H9 (cell line): ENCODE results near the gene PSMD5. TPM values are rescaled to one million over a fixed set of nuclear protein-coding genes. Genes with fewer than 3 reads are reported as not detected.

Experiments
- DNase-seq: peaks from one replicate; pipeline ENCODE4 v3.0.0-alpha.2; 2017
- H2AFZ ChIP-seq: one replicate; pipeline ENCODE4 v1.6.1; 2013; ENCODE audit warnings: mild to moderate bottlenecking, low read length, control low read depth, moderate library complexity
- H2AK5ac ChIP-seq: 2 replicates; pipeline ENCODE4 v1.6.1; 2013; ENCODE audit warnings: low read length, control low read depth, mixed read lengths; ENCODE audit not compliant: insufficient read length
- H2BK120ac ChIP-seq: one replicate; pipeline ENCODE4 v1.6.1; 2013; ENCODE audit warnings: low read depth, mild to moderate bottlenecking, low read length, control low read depth, inconsistent platforms; ENCODE audit not compliant: poor library complexity, severe bottlenecking
- H2BK12ac ChIP-seq: 2 replicates; pipeline ENCODE4 v1.6.1; 2013; ENCODE audit warnings: low read length, control low read depth, mixed read lengths, low read depth; ENCODE audit not compliant: insufficient read length
- H2BK15ac ChIP-seq: 2 replicates; pipeline ENCODE4 v1.6.1; 2013; ENCODE audit warnings: low read depth, low read length, control low read depth
- H2BK20ac ChIP-seq: one replicate; pipeline ENCODE4 v1.6.1; 2013; ENCODE audit warnings: low read depth, mild to moderate bottlenecking, low read length, control low read depth, inconsistent platforms; ENCODE audit not compliant: poor library complexity, severe bottlenecking
- H2BK5ac ChIP-seq: 2 replicates; pipeline ENCODE4 v1.6.1; 2013; ENCODE audit warnings: low read length, control low read depth, mixed read lengths; ENCODE audit not compliant: insufficient read length
- H3K14ac ChIP-seq: 2 replicates; pipeline ENCODE4 v1.6.1; 2013; ENCODE audit warnings: low read length, control low read depth; ENCODE audit not compliant: insufficient read depth
- H3K18ac ChIP-seq: 2 replicates; pipeline ENCODE4 v1.6.1; 2013; ENCODE audit warnings: low read depth, mild to moderate bottlenecking, mixed read lengths, low read length, control low read depth; ENCODE audit not compliant: insufficient read length
- H3K23ac ChIP-seq: 2 replicates; pipeline ENCODE4 v1.6.1; 2013; ENCODE audit warnings: low read length, control low read depth, mixed read lengths, low read depth; ENCODE audit not compliant: insufficient read length
- H3K23me2 ChIP-seq: 2 replicates; pipeline ENCODE4 v1.6.1; 2013; ENCODE audit warnings: low read depth, mild to moderate bottlenecking, mixed read lengths, low read length, control low read depth; ENCODE audit not compliant: insufficient read length, poor library complexity, severe bottlenecking
- H3K27ac ChIP-seq: 2 replicates; pipeline ENCODE4 v1.5.1; 2013; ENCODE audit warnings: low read length, control low read depth, mixed read lengths, low read depth; ENCODE audit not compliant: insufficient read length
- H3K27me3 ChIP-seq: 2 replicates; pipeline ENCODE4 v1.6.1; 2013; ENCODE audit warnings: low read length, control low read depth, inconsistent platforms; ENCODE audit not compliant: insufficient read depth
- H3K4ac ChIP-seq: 2 replicates; pipeline ENCODE4 v1.6.1; 2013; ENCODE audit warnings: low read depth, mild to moderate bottlenecking, control low read depth, inconsistent platforms, low read length, moderate library complexity
- H3K4me1 ChIP-seq: 2 replicates; pipeline ENCODE4 v1.6.1; 2013; ENCODE audit warnings: low read length, control low read depth, inconsistent platforms; ENCODE audit not compliant: insufficient read depth
- H3K4me2 ChIP-seq: 2 replicates; pipeline ENCODE4 v1.6.1; 2013; ENCODE audit warnings: low read length, control low read depth, mixed read lengths; ENCODE audit not compliant: insufficient read length, insufficient read depth
- H3K56ac ChIP-seq: 2 replicates; pipeline ENCODE4 v1.6.1; 2013; ENCODE audit warnings: low read depth, mild to moderate bottlenecking, mixed read lengths, low read length, control low read depth; ENCODE audit not compliant: insufficient read length
- H3K79me1 ChIP-seq: 2 replicates; pipeline ENCODE4 v1.6.1; 2013; ENCODE audit warnings: low read depth, mild to moderate bottlenecking, moderate library complexity, low read length, control low read depth, inconsistent platforms; ENCODE audit not compliant: insufficient read depth, poor library complexity, severe bottlenecking
- H3K79me2 ChIP-seq: 2 replicates; pipeline ENCODE4 v1.6.1; 2013; ENCODE audit warnings: low read length, control low read depth, inconsistent platforms; ENCODE audit not compliant: insufficient read depth
- H3K9ac ChIP-seq: 2 replicates; pipeline ENCODE4 v1.6.1; 2013; ENCODE audit warnings: low read length, control low read depth, mixed read lengths; ENCODE audit not compliant: insufficient read length; ENCODE audit errors: extremely low read depth
- H3K9me3 ChIP-seq: one replicate; pipeline ENCODE4 v1.6.1; 2013; ENCODE audit warnings: low read depth, low read length, inconsistent platforms; ENCODE audit not compliant: control insufficient read depth
- H3T11ph ChIP-seq: one replicate; pipeline ENCODE4 v1.6.1; 2013; ENCODE audit warnings: mild to moderate bottlenecking, low read length, control low read depth, inconsistent platforms
- H4K20me1 ChIP-seq: one replicate; pipeline ENCODE4 v1.6.1; 2013; ENCODE audit not compliant: control insufficient read depth, insufficient read length, insufficient read depth
- H4K5ac ChIP-seq: 2 replicates; pipeline ENCODE4 v1.6.1; 2013; ENCODE audit warnings: low read depth, mild to moderate bottlenecking, mixed read lengths, low read length, control low read depth; ENCODE audit not compliant: insufficient read length
- H4K8ac ChIP-seq: replicated peaks from 2 replicates; pipeline ENCODE4 v1.6.1; 2013; ENCODE audit warnings: low read length, control low read depth, mixed read lengths, low read depth; ENCODE audit not compliant: insufficient read length
- H4K91ac ChIP-seq: 2 replicates; pipeline ENCODE4 v1.6.1; 2013; ENCODE audit warnings: low read depth, mild to moderate bottlenecking, moderate library complexity, mixed read lengths, low read length, control low read depth; ENCODE audit not compliant: insufficient read length
- H3K27ac Mint-ChIP-seq, 3 experiments: 2 replicates in 2 of 3; 3 replicates in 1 of 3; pipeline ENCODE4 v1.8.0; 2020 to 2021; ENCODE audit warnings: mixed read lengths in 3 of 3, mild to moderate bottlenecking in 1 of 3, moderate library complexity in 1 of 3
- H3K27me3 Mint-ChIP-seq: 2 replicates; pipeline ENCODE4 v1.8.0; 2021; ENCODE audit warnings: low read depth, mild to moderate bottlenecking, moderate library complexity, mixed read lengths
- H3K36me3 Mint-ChIP-seq, 3 experiments: 2 replicates in 2 of 3; 3 replicates in 1 of 3; pipeline ENCODE4 v1.8.0; 2020 to 2021; ENCODE audit warnings: low read depth in 3 of 3, mixed read lengths in 3 of 3; ENCODE audit not compliant: insufficient read depth in 1 of 3
- H3K4me1 Mint-ChIP-seq, 2 experiments: 2 replicates each; pipeline ENCODE4 v1.8.0; 2020; ENCODE audit warnings: mixed read lengths in 2 of 2
- H3K4me3 Mint-ChIP-seq, 2 experiments: 2 replicates in 1 of 2; 3 replicates in 1 of 2; pipeline ENCODE4 v1.8.0; 2020 to 2021; ENCODE audit warnings: mild to moderate bottlenecking in 2 of 2, mixed read lengths in 2 of 2, moderate library complexity in 1 of 2
- H3K9me3 Mint-ChIP-seq, 2 experiments: 2 replicates in 1 of 2; 3 replicates in 1 of 2; pipeline ENCODE4 v1.8.0; 2020; ENCODE audit warnings: mild to moderate bottlenecking in 2 of 2, mixed read lengths in 2 of 2, moderate library complexity in 1 of 2
- CTCF ChIP-seq: fragments of 200-600 bp; sonication (generic); conservative IDR thresholded peaks from 3 replicates; pipeline ENCODE4 v1.8.0; 2021; ENCODE audit warnings: antibody characterized with exemption, mild to moderate bottlenecking
- WGBS: extraction: QIAGEN DNeasy Blood & Tissue Kit; methylation state at CpG from one replicate; pipeline ENCODE4 v1.1.7; 2013; ENCODE audit warnings: missing lambda C conversion rate, low lambda C conversion rate, mixed read lengths; ENCODE audit not compliant: insufficient read length; ENCODE audit errors: extremely low coverage; 5-methylcytosine and 5-hydroxymethylcytosine counted together
- total RNA-seq: library from RNA; stranded (reverse); gene quantifications from 2 replicates; pipeline ENCODE4 v1.2.1, GENCODE V29; 2021

The PSMD5 gene
- total RNA-seq, 1 experiment from 2014 or later: 64.9 TPM

DNA sequence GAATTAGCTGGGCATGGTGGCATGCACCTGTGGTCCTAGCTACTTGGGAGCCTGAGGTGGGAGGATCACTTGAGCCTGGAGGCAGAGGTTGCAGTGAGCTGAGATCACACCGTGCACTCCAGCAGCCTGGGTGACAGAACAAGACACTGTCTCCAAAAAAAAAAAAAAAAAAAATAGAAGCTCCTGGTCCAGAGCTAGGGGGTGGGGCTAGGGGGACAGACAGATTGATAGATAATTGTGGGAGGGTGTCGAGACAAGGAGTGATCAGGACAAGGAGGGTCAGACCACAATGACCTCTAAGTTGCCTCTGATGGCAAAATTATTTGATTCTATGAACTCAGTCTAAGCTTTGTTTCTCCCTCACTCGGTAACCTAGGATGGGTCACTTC, 40.9 kb upstream of the PSMD5 start:
- Histone ChIP-seq H4K5ac (no peak overlapping the region), H3K56ac (no peak overlapping the region), H3K4me1 (no peaks in the 10 kb centered on the region), H3K79me2 (no peaks in the 10 kb centered on the region), H3K4ac (no peak overlapping the region), H3K4me2 (no peak overlapping the region), H2BK15ac (no peak overlapping the region), H2AFZ (no peak overlapping the region), H3K23ac (no peak overlapping the region), H4K8ac (no peak overlapping the region), H2BK120ac (no peak overlapping the region), H3K27me3 (no peaks in the 10 kb centered on the region), H2BK20ac (no peak overlapping the region), H3T11ph (no peak overlapping the region), H2BK12ac (no peak overlapping the region), H3K18ac (no peak overlapping the region), H4K91ac (no peak overlapping the region), H3K9me3 (no peaks in the 10 kb centered on the region), H3K14ac (no peak overlapping the region), H2AK5ac (no peak overlapping the region), H3K23me2 (no peaks in the 10 kb centered on the region), H4K20me1 (peaks cover 3% of the 10 kb centered on the region), H2BK5ac (no peak overlapping the region), H3K27ac (no peak overlapping the region), H3K9ac (no peak overlapping the region), H3K79me1 (no peaks in the 10 kb centered on the region)
- no peak for TF ChIP-seq CTCF
- Mint-ChIP-seq H3K27ac (no peak overlapping the region), H3K4me1 (peaks cover 15 to 18% of the 10 kb centered on the region in 2 experiments), H3K4me3 (no peak overlapping the region), H3K27me3 (peaks cover 2% of the 10 kb centered on the region), H3K9me3 (no peaks in the 10 kb centered on the region), H3K36me3 (no peaks in the 10 kb centered on the region)
- DNase-seq: no peak
- no CpG with 5 or more reads among the region's 3 CpGs for WGBS
